ENCODE measurements around the gene ADRA1B. TPM values are rescaled to one million over a fixed set of nuclear protein-coding genes. Genes with fewer than 3 reads are reported as not detected.

The ADRA1B gene
- total and polyA plus RNA-seq, 10 of the 15 experiments (the other 5 are each of a cell fraction or from before 2014, with no cell fraction given) = 0.04 TPM; not detected in 9

GRCh38 chr5:159971038-159971437, 54.8 kb downstream of the ADRA1B start (continued):
- TF ChIP-seq ZBTB4 (CRISPR knock-in tag; IDR thresholded peaks at IDR 0.05) (no peak), ZNF217 (IDR thresholded peaks at IDR 0.05) (no peak), ZNF24 (IDR thresholded peaks at IDR 0.05) (no peak)

GRCh38 chr5:159971514-159971913, 55.2 kb downstream of the ADRA1B start:
- Histone ChIP-seq H3K36me3 (ENCODE audit: control insufficient read depth in 2 of 2, insufficient read depth in 2 of 2, low read length in 1 of 2) (no peaks in the 10 kb centered on the region), H3K9me3 (replicated peaks; ENCODE audit: control insufficient read depth, insufficient read depth, low read length) (no peaks in the 10 kb centered on the region), H3K4me1 (ENCODE audit: control insufficient read depth, insufficient read depth, low read length) (no peaks in the 10 kb centered on the region), H3K27ac (ENCODE audit: control insufficient read depth, insufficient read depth) (no peak overlapping the region), H2AFZ (ENCODE audit: control insufficient read depth, low read depth, low read length) (no peak overlapping the region), H3K4me3 (no peak overlapping the region), H4K20me1 (ENCODE audit: control insufficient read depth, insufficient read depth) (no peaks in the 10 kb centered on the region; the same call in 1 of the 2 replicates), H3K4me2 (ENCODE audit: control insufficient read depth, insufficient read depth) (no peak overlapping the region), H3K9ac (ENCODE audit: control insufficient read depth, insufficient read depth, low read length) (no peak overlapping the region), H3K79me2 (ENCODE audit: control insufficient read depth, insufficient read depth, low read length) (no peaks in the 10 kb centered on the region), H3K27me3 (replicated peaks in 1 of 2; ENCODE audit: control insufficient read depth in 2 of 2, insufficient read depth in 2 of 2, low read length in 1 of 2) (peaks cover 10 to 16% of the 10 kb centered on the region in 2 experiments)
- ATAC-seq (no peak), DNase-seq (ENCODE audit: low read depth, low spot score) (no peak), FAIRE-seq (no peak)
- TF ChIP-seq PBX3 (IDR thresholded peaks at IDR 0.05; ENCODE audit: insufficient replicate concordance, low read depth, low read length) (no peak), TARDBP (IDR thresholded peaks at IDR 0.05; ENCODE audit: borderline replicate concordance) (no peak), SKIL (IDR thresholded peaks at IDR 0.05; ENCODE audit: low read depth, poor library complexity, severe bottlenecking) (no peak), EGR1 (IDR thresholded peaks at IDR 0.05; ENCODE audit: borderline replicate concordance in 1 of 2, low read depth in 2 of 2, low read length in 2 of 2) (no peak), CREB1 (IDR thresholded peaks at IDR 0.05; ENCODE audit: low read depth) (no peak), RFX5 (IDR thresholded peaks at IDR 0.05; ENCODE audit: low read depth, low read length) (no peak), SMAD1 (IDR thresholded peaks at IDR 0.05; ENCODE audit: low read depth, partially characterized antibody) (no peak), USF1 (IDR thresholded peaks at IDR 0.05; ENCODE audit: borderline replicate concordance, extremely low read length, insufficient read depth, low read depth, low read length) (no peak), ZNF217 (IDR thresholded peaks at IDR 0.05) (no peak), YY1 (IDR thresholded peaks at IDR 0.05; ENCODE audit: low read depth, low read length) (no peak), HDAC2 (IDR thresholded peaks at IDR 0.05) (no peak), IRF5 (IDR thresholded peaks at IDR 0.05; ENCODE audit: borderline replicate concordance) (no peak)
- BruUV-seq (replicated peaks) = no TSS peak
- ChIA-PET POLR2A (interaction anchor here (0.6 kb wide), 2 partner anchors 8 to 455 kb away, joined by 3 to 5 read pairs; no protein-coding TSS in a partner anchor), RAD21 (ENCODE audit: unreplicated experiment) (no interaction called here), CTCF (interaction anchor here (0.6 kb wide), 1 partner anchor 419 kb away, joined by 3 read pairs; no protein-coding TSS in a partner anchor), SMC1A (ENCODE audit: uncharacterized antibody, unreplicated experiment) (no interaction called here)
- intact Hi-C loops (cut with micrococcal nuclease; ENCODE audit: unreplicated experiment) (no loop called here), in situ Hi-C loops (cut with MboI) (no loop called here)
- WGBS (ENCODE audit: insufficient coverage, insufficient replicate concordance, low lambda C conversion rate, missing lambda C conversion rate) = 49% methylated on average over 11 of the region's 11 CpGs
